CD8-positive, alpha-beta memory T cell (primary cell): Measurements from ENCODE around the gene RPL12. TPM values are rescaled to one million over a fixed set of nuclear protein-coding genes. Genes with fewer than 3 reads are reported as not detected.

Experiments used
- CTCF ChIA-PET: fragments of 350-600 bp; sonication (Branson Sonifier 250); formaldehyde crosslinking; loops from one replicate; lab custom pipeline; 2021; ENCODE audit warnings: antibody characterized with exemption; lab: Charles Lee
- POLR2A ChIA-PET: fragments of 350-600 bp; sonication (Branson Sonifier 250); formaldehyde crosslinking; loops from one replicate; lab custom pipeline; 2021; ENCODE audit warnings: antibody characterized with exemption; lab: Charles Lee
- DNase-seq, 5 donors: peaks; one replicate each; pipeline versions ENCODE4 v3.0.0 to v3.0.0-alpha.2; 2020 to 2022; ENCODE audit warnings: mixed read lengths in 1 of 5
- H3K27ac ChIP-seq: one replicate; pipeline ENCODE4 v1.7.0; 2013; ENCODE audit warnings: low read depth, mild to moderate bottlenecking, low read length, moderate library complexity
- H3K27me3 ChIP-seq: 2 replicates; pipeline ENCODE4 v1.7.0; 2013; ENCODE audit warnings: low read length, mild to moderate bottlenecking; ENCODE audit not compliant: insufficient read depth, poor library complexity, severe bottlenecking
- H3K36me3 ChIP-seq: 2 replicates; pipeline ENCODE4 v1.7.0; 2013; ENCODE audit warnings: mild to moderate bottlenecking, low read length, moderate library complexity; ENCODE audit not compliant: insufficient read depth
- H3K4me1 ChIP-seq: 2 replicates; pipeline ENCODE4 v1.7.0; 2013; ENCODE audit warnings: mild to moderate bottlenecking, low read length, moderate library complexity; ENCODE audit not compliant: insufficient read depth
- H3K4me3 ChIP-seq: 2 replicates; pipeline ENCODE4 v1.7.0; 2013; ENCODE audit warnings: mild to moderate bottlenecking, low read length
- H3K9me3 ChIP-seq: 2 replicates; pipeline ENCODE4 v1.7.0; 2013; ENCODE audit warnings: mild to moderate bottlenecking, low read length
- H3K27ac Mint-ChIP-seq, 8 donors: one replicate each; pipeline ENCODE4 v1.8.0; 2020 to 2021; ENCODE audit warnings: mixed read lengths in 8 of 8, mild to moderate bottlenecking in 6 of 8, inconsistent platforms in 3 of 8, moderate library complexity in 3 of 8
- H3K27me3 Mint-ChIP-seq, 2 donors: one replicate each; pipeline ENCODE4 v1.8.0; 2020 to 2021; ENCODE audit warnings: mixed read lengths in 2 of 2, mild to moderate bottlenecking in 1 of 2, moderate library complexity in 1 of 2
- H3K36me3 Mint-ChIP-seq, 3 donors: one replicate each; pipeline ENCODE4 v1.8.0; 2020 to 2021; ENCODE audit warnings: mixed read lengths in 3 of 3, inconsistent platforms in 1 of 3, mild to moderate bottlenecking in 1 of 3
- H3K4me1 Mint-ChIP-seq, 3 donors: one replicate each; pipeline ENCODE4 v1.8.0; 2020 to 2021; ENCODE audit warnings: mixed read lengths in 3 of 3, inconsistent platforms in 1 of 3, mild to moderate bottlenecking in 1 of 3
- H3K4me3 Mint-ChIP-seq, 7 donors: one replicate each; pipeline ENCODE4 v1.8.0; 2020 to 2021; ENCODE audit warnings: mixed read lengths in 7 of 7, mild to moderate bottlenecking in 6 of 7, moderate library complexity in 4 of 7, inconsistent platforms in 2 of 7
- H3K9me3 Mint-ChIP-seq, 5 donors: one replicate each; pipeline ENCODE4 v1.8.0; 2020 to 2022; ENCODE audit warnings: mixed read lengths in 5 of 5, mild to moderate bottlenecking in 3 of 5, moderate library complexity in 2 of 5, inconsistent platforms in 1 of 5
- polyA plus RNA-seq: library from polyadenylated mRNA; unstranded; fragments of 300-500 nt; fragmentation: Illumina TruSeq; gene quantifications from one replicate; pipeline ENCODE4 v1.2.3, GENCODE V29; 2021
- total RNA-seq, 2 experiments: library from RNA; stranded (reverse); gene quantifications; one replicate each; pipeline ENCODE4 v1.2.3, GENCODE V29; 2021

Gene RPL12
- total and polyA plus RNA-seq, 3 experiments from 2014 or later, result 1,457 to 1,549 (median 1,533) TPM

GRCh38 chr9:127494304-127494702 is 43.1 kb upstream of the RPL12 start:
- POLR2A ChIA-PET, result no interaction called here
- no peak overlapping the region for H3K4me3 ChIP-seq
- no peaks in the 10 kb centered on the region for H3K9me3 ChIP-seq
- CTCF ChIA-PET, result no interaction called here
- no peaks in the 10 kb centered on the region for H3K4me1 ChIP-seq
- no peak for DNase-seq
- H3K4me3 Mint-ChIP-seq, result no peak overlapping the region
- no peak overlapping the region for H3K27ac Mint-ChIP-seq
- H3K36me3 ChIP-seq, result peaks cover 9% of the 10 kb centered on the region
- no peaks in the 10 kb centered on the region for H3K9me3 Mint-ChIP-seq
- H3K36me3 Mint-ChIP-seq, result peaks cover 0 to 70% (median 2%) of the 10 kb centered on the region in 3 donors
- H3K4me1 Mint-ChIP-seq, result no peaks in the 10 kb centered on the region
- peaks cover 0 to 2% of the 10 kb centered on the region in 2 donors for H3K27me3 Mint-ChIP-seq
- no peaks in the 10 kb centered on the region for H3K27me3 ChIP-seq
- no peak overlapping the region for H3K27ac ChIP-seq

DNA sequence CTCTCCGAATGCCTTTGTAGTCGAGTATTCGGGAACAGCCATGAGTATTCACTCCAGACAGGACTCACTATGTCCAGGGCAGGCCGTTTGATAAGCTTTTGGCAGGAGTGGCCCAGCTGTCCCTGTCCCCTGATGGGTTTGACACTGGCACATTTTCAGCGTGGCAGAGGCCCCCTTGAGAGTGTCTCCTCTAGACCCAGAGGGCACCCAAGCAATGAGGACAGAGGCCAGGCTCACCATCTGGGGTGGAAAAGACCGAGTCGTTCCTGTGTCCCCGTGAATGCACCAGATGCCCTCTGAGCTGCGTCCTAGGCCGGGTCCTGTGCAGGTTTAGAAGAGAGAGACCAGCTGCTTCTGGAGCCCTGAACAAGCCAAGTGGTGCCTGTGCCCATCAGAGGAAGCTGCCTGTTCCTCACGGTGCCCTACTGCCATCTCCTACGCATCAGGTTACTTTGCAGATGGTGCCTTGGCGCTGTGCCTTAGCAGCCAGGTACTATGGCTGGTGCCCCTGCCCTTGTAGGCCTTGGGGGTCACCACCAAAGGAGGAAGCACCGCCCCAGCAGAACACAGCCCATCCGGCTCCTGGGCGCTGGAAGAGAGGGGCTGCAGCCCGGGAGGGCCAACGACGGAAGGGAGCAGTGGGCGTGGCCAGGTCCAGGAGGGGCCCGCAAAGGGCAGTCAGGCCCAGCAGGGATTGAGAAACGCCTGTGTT is 42.5 kb upstream of the RPL12 start:
- H3K9me3 ChIP-seq, result no peaks in the 10 kb centered on the region
- CTCF ChIA-PET, result interaction anchor here (0.8 kb wide), 1 partner anchor 9 kb away, joined by 4 read pairs; no protein-coding TSS in a partner anchor
- no peaks in the 10 kb centered on the region for H3K27me3 ChIP-seq
- Mint-ChIP-seq H3K4me3 (no peak overlapping the region), H3K9me3 (no peaks in the 10 kb centered on the region), H3K27ac (no peak overlapping the region), H3K4me1 (no peaks in the 10 kb centered on the region), H3K36me3 (peaks cover 0 to 75% (median 3%) of the 10 kb centered on the region in 3 donors), H3K27me3 (peaks cover 0 to 2% of the 10 kb centered on the region in 2 donors)
- H3K27ac ChIP-seq, result no peak overlapping the region
- no peaks in the 10 kb centered on the region for H3K4me1 ChIP-seq
- H3K4me3 ChIP-seq, result no peak overlapping the region
- no peak for DNase-seq
- H3K36me3 ChIP-seq, result peaks cover 9% of the 10 kb centered on the region
- POLR2A ChIA-PET, result no interaction called here

DNA sequence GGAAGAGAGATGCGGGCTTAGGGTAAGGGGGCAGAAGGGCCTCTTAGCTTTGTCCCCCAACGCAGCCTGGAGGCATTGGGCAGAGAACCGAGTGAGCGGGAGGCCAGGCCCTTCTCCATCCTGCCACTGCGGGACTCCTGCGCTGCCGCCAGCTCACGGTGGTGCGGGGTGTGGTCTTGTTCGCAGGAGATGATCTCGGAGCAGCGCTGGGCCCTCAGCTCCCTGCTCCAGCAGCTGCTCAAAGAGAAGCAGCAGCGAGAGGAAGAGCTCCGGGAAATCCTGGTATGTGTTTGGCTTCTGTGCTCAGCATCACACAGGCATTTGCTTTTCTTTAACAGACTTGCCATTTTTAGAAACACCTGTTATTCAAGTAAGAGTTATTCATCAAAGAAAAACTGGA is 41.4 kb upstream of the RPL12 start:
- Histone ChIP-seq H3K4me3 (no peak overlapping the region), H3K9me3 (no peaks in the 10 kb centered on the region), H3K27me3 (no peaks in the 10 kb centered on the region), H3K36me3 (peaks cover 9% of the 10 kb centered on the region), H3K27ac (no peak overlapping the region), H3K4me1 (no peaks in the 10 kb centered on the region)
- Mint-ChIP-seq H3K4me3 (no peak overlapping the region), H3K9me3 (no peaks in the 10 kb centered on the region), H3K36me3 (peaks cover 0 to 76% (median 6%) of the 10 kb centered on the region in 3 donors), H3K27ac (no peak overlapping the region), H3K27me3 (peaks cover 0 to 2% of the 10 kb centered on the region in 2 donors), H3K4me1 (no peaks in the 10 kb centered on the region)
- no peak for DNase-seq
- ChIA-PET CTCF (no interaction called here), POLR2A (no interaction called here)

GRCh38 chr9:127491516-127491915 is 40.3 kb upstream of the RPL12 start:
- DNase-seq, result no peak
- no peaks in the 10 kb centered on the region for H3K4me1 ChIP-seq
- peaks cover 0 to 2% of the 10 kb centered on the region in 2 donors for H3K27me3 Mint-ChIP-seq
- peaks cover 0 to 79% (median 6%) of the 10 kb centered on the region in 3 donors for H3K36me3 Mint-ChIP-seq
- H3K9me3 ChIP-seq, result no peaks in the 10 kb centered on the region
- H3K27ac ChIP-seq, result no peak overlapping the region
- H3K9me3 Mint-ChIP-seq, result no peaks in the 10 kb centered on the region
- no peaks in the 10 kb centered on the region for H3K4me1 Mint-ChIP-seq
- no peak overlapping the region for H3K4me3 Mint-ChIP-seq
- no peaks in the 10 kb centered on the region for H3K27me3 ChIP-seq
- CTCF ChIA-PET, result no interaction called here
- H3K27ac Mint-ChIP-seq, result no peak overlapping the region
- POLR2A ChIA-PET, result no interaction called here
- H3K36me3 ChIP-seq, result peaks cover 3% of the 10 kb centered on the region
- no peak overlapping the region for H3K4me3 ChIP-seq

GRCh38 chr9:127490535-127491230 is 39.5 kb upstream of the RPL12 start:
- Mint-ChIP-seq H3K9me3 (no peaks in the 10 kb centered on the region), H3K4me3 (no peak overlapping the region), H3K27me3 (peaks cover 0 to 2% of the 10 kb centered on the region in 2 donors), H3K36me3 (peaks cover 0 to 79% (median 8%) of the 10 kb centered on the region in 3 donors), H3K4me1 (no peaks in the 10 kb centered on the region), H3K27ac (peak overlapping the region in 3 of 8 donors; percentile 33 to 38 (median 33))
- Histone ChIP-seq H3K9me3 (no peaks in the 10 kb centered on the region), H3K4me3 (no peak overlapping the region), H3K4me1 (no peaks in the 10 kb centered on the region), H3K36me3 (peaks cover 3% of the 10 kb centered on the region), H3K27me3 (no peaks in the 10 kb centered on the region), H3K27ac (no peak overlapping the region)
- POLR2A ChIA-PET, result interaction anchor here (0.6 kb wide), 1 partner anchor 9 kb away, joined by 7 read pairs; no protein-coding TSS in a partner anchor
- CTCF ChIA-PET, result no interaction called here
- no peak for DNase-seq

- Histone ChIP-seq H3K27me3 (no peaks in the 10 kb centered on the region), H3K4me1 (no peaks in the 10 kb centered on the region), H3K27ac (no peak overlapping the region), H3K36me3 (peaks cover 3% of the 10 kb centered on the region), H3K4me3 (no peak overlapping the region), H3K9me3 (no peaks in the 10 kb centered on the region)
- POLR2A ChIA-PET, result no interaction called here
- no peaks in the 10 kb centered on the region for H3K4me1 Mint-ChIP-seq
- no peak overlapping the region for H3K27ac Mint-ChIP-seq
- DNase-seq, result no peak
- H3K36me3 Mint-ChIP-seq, result peaks cover 0 to 79% (median 8%) of the 10 kb centered on the region in 3 donors
- CTCF ChIA-PET, result no interaction called here
- no peaks in the 10 kb centered on the region for H3K9me3 Mint-ChIP-seq
- peaks cover 0 to 2% of the 10 kb centered on the region in 2 donors for H3K27me3 Mint-ChIP-seq
- no peak overlapping the region for H3K4me3 Mint-ChIP-seq
These were observed 38.4 kb upstream of the RPL12 start for GRCh38 chr9:127489471-127490115.

GRCh38 chr9:127488946-127489345 is 37.7 kb upstream of the RPL12 start:
- CTCF ChIA-PET, result no interaction called here
- peaks cover 0 to 2% of the 10 kb centered on the region in 2 donors for H3K27me3 Mint-ChIP-seq
- H3K9me3 Mint-ChIP-seq, result no peaks in the 10 kb centered on the region
- H3K27ac Mint-ChIP-seq, result no peak overlapping the region
- H3K4me1 ChIP-seq, result no peaks in the 10 kb centered on the region
- DNase-seq, result no peak
- no peaks in the 10 kb centered on the region for H3K4me1 Mint-ChIP-seq
- H3K36me3 ChIP-seq, result no peaks in the 10 kb centered on the region
- no peak overlapping the region for H3K4me3 ChIP-seq
- H3K27me3 ChIP-seq, result no peaks in the 10 kb centered on the region
- no peak overlapping the region for H3K4me3 Mint-ChIP-seq
- POLR2A ChIA-PET, result no interaction called here
- no peaks in the 10 kb centered on the region for H3K9me3 ChIP-seq
- peaks cover 1 to 80% (median 8%) of the 10 kb centered on the region in 3 donors for H3K36me3 Mint-ChIP-seq
- H3K27ac ChIP-seq, result no peak overlapping the region

- ChIA-PET POLR2A (no interaction called here), CTCF (no interaction called here)
- peaks cover 0 to 2% of the 10 kb centered on the region in 2 donors for H3K27me3 Mint-ChIP-seq
- Histone ChIP-seq H3K4me1 (no peaks in the 10 kb centered on the region), H3K4me3 (no peak overlapping the region), H3K27me3 (no peaks in the 10 kb centered on the region), H3K27ac (no peak overlapping the region), H3K36me3 (no peaks in the 10 kb centered on the region), H3K9me3 (no peaks in the 10 kb centered on the region)
- H3K4me3 Mint-ChIP-seq, result no peak overlapping the region
- no peaks in the 10 kb centered on the region for H3K9me3 Mint-ChIP-seq
- H3K4me1 Mint-ChIP-seq, result no peaks in the 10 kb centered on the region
- no peak overlapping the region for H3K27ac Mint-ChIP-seq
- peaks cover 8 to 73% (median 13%) of the 10 kb centered on the region in 3 donors for H3K36me3 Mint-ChIP-seq
- no peak for DNase-seq
These were observed 34.8 kb upstream of the RPL12 start for GRCh38 chr9:127485995-127486394.
